T-helper 22 cell (primary cell): ENCODE data around the gene KRTAP5-8.
"Not testable (repeated sequence)": the region's sequence is repeated elsewhere in the genome, so short reads cannot be mapped to it uniquely, and the experiment has no call there.

Experiments used
- DNase-seq: peaks from one replicate; pipeline ENCODE4 v3.0.0-alpha.2; 2020; ENCODE audit warnings: low read depth

Gene KRTAP5-8

DNA sequence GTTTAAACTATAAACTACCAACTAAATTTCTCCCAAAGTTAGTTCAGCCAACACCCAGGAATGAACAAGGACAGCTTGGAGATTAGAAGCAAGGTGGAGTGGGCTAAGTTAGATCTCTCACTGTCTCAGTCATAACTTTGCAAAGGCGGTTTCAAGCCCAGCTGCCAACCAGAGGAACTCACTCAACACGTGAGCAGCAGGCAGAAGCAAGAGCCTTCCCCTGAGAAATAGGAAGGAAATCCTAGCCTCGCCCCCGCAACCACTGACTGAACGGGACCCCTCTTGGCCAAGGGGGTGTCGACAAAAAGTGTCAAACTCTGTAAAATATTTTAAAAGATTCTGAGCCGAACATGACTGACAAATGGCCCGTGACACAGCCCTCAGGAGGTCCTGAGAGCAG is 6.0 kb downstream of the KRTAP5-8 start:
- no peak for DNase-seq

DNA sequence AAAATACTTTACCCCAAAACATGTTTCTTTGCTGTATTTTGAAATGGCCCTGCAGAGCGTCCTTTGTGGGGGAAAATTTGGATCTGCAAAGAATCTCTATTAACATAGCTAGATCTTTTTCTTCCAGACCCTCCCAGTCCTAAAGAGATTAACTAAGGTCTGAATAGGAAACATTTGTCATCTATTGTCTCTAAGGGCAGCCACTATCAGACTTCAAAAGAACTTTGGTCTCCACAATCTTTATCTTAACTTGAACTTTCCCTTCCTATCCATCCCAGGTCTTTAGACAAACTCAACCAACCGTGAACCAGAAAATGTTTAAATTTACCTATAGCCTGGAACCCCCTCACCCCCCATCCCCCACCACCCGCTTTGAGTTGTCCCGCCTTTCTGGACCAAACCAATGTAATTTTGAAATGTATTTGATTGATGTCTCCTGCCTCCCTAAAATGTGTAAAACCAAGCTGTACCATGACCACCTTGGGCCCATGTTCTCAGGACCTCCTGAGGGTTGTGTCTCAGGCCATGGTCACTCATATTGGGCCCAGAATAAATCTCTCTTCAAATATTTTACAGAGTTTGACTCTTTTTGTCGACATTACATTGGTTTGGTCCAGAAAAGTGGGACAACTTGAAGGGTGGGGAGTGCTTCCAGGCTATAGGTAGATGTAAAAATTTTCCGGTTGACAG is 6.8 kb downstream of the KRTAP5-8 start:
- DNase-seq, result no peak

DNA sequence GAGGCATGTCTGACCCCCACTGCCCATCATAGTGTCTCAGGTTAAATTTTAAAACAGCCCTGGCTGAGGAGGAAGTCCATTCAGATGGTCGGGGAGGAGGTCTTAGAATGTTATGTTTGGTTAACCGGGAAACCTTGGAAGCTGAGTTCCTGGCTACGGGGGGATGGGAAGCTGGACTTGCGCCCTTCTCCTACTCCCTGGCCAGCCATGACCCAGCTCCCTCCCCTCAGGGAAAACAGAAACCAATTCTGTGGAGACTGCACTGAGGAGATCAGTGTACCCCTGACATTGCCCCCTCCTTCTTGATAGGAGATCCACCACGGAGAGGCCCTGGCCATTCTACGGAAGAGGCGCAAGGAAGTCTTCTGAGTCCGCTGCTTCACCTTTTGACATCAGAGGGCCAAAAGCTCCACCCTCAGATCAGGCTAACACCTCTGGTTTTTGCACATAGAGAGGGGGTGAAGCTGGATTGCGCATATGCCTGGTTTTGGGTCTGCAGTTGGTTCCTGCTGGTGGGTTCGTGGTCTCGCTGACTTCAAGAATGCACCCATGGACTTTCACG is 7.7 kb downstream of the KRTAP5-8 start:
- DNase-seq, result no peak

DNA sequence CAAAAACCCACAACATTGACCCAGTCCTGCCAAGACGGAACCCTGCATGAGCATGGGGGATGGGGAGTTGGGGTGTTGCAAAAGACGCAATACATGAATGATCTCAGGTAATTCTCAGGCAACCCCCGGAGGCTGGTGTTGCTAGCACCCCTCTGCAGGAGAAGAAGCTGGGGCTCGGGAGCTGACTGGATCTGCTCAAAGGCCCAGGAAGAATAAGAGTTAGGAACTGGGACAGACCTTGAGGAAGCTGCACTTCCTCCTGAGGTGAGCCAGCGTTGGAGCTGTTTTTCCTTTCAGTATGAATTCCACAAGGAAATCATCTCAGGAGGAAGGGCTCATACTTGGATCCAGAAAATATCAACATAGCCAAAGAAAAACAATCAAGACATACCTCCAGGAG is 10.3 kb downstream of the KRTAP5-8 start, which contains the start of gene KRTAP5-9:
TSS of gene KRTAP5-9 (plus strand) at position 301 of the 400 bp plus-strand sequence. CDS start 238 bp downstream, outside the sequence.
- DNase-seq, result no peak

DNA sequence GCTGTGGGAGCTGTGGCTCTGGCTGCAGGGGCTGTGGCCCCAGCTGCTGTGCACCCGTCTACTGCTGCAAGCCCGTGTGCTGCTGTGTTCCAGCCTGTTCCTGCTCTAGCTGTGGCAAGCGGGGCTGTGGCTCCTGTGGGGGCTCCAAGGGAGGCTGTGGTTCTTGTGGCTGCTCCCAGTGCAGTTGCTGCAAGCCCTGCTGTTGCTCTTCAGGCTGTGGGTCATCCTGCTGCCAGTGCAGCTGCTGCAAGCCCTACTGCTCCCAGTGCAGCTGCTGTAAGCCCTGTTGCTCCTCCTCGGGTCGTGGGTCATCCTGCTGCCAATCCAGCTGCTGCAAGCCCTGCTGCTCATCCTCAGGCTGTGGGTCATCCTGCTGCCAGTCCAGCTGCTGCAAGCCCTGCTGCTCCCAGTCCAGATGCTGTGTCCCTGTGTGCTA is 10.9 kb downstream of the KRTAP5-8 start:
- DNase-seq, result no peak

DNA sequence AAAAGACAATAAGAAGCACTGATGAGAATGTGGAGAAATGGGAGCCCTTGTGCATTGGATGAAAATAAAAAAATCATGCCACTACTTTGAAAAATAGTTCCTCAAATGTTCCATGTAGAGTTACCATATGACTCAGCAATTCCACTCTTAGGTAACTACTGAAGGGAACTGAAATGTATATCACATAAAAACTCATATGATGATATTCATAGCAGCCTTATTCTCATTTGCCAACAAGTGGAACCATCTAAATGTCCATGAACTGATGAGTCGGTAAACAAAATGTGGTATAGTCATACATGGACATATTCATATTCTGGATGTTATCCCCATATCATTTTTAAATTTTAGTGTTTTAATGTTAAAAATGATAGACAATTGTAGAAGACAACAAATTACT is 13.9 kb downstream of the KRTAP5-8 start:
- DNase-seq, result no peak

DNA sequence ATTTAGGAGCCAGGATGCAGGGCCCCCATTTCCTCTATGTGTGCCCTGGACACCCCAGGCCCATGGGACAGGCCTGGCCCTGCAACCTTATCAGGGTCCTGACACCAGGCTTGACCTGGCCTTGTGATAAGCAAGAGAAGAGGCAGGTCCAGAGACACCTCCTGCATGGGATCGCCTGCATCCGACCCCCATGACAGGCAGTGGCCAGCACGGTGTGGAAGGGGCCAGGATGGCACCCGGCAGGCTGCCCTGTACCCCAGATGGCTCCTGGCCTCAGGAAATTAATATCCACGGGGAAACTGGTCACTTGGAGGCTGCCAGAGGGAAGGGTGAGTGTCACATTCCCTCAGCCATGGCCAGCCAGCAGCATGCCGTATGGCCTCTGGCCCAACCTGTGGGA is 17.2 kb downstream of the KRTAP5-8 start:
- no peak for DNase-seq

DNA sequence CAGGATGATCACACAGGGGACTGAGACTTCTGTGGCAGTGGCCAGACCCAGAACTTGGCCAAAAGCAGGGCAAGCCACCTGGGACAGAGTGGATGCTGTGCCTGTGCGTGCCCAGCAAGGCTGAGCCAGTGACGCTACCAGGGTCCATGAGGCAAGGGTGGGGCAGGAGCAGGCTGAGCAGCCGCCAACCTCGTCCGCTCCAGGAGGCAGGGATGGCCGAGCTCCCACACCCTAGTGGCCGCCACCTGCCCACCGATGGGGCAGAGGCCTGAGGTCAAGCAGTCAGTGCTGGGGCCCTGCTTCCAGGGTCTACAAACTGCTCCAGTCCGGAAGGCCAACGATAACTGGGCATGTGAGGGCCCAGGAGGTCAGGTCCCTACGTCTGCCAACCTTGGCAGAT is 17.7 kb downstream of the KRTAP5-8 start:
- no peak for DNase-seq

DNA sequence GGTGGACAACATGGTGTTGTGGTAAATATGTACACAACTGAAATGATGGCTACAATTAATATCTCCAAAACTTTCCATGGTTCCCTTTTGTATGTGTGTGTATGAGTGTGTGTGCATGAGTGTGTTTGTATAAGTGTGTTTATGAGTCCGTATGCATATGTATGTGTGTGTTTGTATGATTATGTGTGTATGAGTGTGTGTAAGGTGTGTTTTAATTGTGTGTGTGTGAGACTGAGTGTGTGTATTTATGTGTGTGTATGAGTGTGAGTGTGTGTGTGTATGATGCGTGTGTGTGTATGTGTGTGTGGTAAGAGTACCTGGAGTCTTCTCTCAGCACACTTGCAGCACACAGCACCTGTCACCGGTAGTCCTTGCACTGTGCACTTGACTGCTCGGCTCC is 18.2 kb downstream of the KRTAP5-8 start:
- DNase-seq, result no peak

DNA sequence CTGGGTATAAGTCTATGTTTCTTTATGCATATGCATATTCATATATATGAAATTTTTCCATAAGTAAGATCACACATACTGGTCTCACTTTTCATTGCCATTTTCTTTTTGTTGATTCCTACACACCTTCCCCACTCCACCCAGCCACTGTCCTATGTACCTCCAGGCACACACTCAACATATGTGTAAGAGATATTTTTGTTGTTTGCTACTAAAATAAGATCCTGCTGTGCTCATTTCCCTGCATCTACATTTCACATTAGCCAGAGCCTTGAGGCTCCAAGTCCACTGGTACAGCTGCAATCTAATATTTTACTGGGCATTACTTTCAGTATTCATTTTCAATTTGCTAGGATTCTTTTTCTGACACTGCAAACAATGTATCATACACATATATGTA is 19.4 kb downstream of the KRTAP5-8 start:
- no peak for DNase-seq

DNA sequence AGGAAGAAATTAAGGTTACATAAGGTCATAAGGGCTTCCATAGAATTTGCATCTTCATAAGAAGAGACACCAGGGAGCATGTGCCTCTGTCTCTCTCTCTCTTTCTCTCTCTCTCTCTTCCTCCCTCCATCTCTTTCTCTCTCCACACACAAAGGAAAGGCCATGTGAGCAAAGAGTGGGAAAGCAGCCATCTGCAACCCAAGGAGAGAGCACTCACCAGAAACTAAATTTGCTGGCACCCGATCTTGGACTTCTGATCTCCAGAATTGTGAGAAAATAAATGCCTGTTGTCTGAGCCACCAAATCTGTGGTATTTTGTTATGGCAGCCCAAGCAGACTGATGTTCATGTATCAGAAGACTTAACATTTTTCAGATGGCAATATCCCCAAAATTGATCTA is 21.2 kb downstream of the KRTAP5-8 start:
- no peak for DNase-seq

DNA sequence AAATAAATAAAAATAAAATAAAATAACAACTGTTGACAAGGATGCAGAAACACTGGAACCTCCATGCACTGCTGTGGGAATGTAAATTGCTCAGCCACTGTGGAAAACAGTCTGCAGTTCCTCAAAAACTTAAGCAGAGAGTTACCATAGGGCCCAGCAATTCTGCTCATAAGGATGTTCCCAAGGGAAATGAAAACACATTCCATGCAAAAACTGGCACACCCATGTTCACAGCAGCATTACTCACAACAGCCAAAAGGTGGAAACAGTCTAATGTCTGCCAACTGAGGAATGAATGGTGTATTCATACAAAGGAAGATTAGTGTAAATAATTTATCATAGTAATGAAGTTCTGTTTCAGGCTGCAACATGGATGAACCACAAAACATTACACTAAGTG is 24.3 kb downstream of the KRTAP5-8 start:
- no peak for DNase-seq

DNA sequence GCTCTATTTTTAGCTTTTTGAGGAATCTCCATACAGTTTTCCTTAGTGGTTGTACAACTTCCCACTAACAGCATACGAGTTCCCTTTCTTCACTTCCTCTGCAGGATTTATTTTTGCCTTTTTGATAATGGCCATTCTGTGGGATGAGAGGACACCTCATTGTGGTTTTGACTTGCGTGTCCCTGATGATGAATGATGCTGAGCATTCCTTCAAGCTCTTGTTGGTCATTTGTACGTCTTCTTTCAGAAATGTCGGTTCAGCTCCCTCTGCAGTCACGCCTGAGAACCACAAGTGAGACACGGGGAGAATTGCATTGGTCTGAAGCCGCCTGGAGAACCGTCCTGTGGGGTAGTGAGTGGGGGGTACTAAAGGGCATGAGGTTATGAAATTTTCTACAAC is 25.6 kb downstream of the KRTAP5-8 start:
- no peak for DNase-seq

DNA sequence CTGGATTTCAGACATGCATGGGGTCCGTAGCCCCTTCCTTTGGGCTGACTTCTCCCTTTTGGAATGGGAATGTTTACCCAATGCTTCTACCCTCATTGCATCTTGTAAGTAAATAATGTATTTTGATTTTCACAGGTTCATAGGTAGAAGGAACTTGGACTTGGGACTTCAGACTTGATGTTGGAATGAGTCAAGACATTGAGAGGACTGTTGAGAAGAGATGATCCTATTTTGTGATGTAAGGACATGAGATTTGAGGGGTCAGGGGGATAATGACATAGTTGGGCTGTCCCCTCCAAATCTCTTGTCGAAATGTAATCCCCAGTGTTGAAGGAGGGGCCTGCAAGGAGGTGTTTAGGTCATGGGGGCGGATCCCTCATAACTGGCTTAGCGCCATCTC is 26.6 kb downstream of the KRTAP5-8 start:
- no peak for DNase-seq

DNA sequence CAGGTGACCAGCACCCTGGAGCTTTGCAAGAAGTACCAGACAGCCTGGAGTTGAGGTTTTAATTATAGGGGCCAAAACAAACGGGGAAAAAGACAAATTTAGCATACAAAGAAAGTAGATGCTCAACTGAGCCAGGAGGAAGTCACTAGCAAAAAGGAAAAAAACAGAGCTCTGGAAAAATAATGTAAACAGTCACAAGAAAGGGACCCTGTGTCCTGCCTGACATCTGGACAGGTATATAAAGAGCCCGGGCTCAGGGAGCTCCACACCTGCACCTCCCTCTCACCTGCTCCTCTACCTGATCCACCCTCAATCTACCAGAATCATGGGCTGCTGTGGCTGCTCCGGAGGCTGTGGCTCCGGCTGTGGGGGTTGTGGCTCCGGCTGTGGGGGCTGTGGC is 27.4 kb downstream of the KRTAP5-8 start, which contains the start of gene KRTAP5-10:
TSS of gene KRTAP5-10 (plus strand) at position 301 of the 400 bp plus-strand sequence. CDS start at position 326, 25 bp downstream.
- DNase-seq, result no peak

DNA sequence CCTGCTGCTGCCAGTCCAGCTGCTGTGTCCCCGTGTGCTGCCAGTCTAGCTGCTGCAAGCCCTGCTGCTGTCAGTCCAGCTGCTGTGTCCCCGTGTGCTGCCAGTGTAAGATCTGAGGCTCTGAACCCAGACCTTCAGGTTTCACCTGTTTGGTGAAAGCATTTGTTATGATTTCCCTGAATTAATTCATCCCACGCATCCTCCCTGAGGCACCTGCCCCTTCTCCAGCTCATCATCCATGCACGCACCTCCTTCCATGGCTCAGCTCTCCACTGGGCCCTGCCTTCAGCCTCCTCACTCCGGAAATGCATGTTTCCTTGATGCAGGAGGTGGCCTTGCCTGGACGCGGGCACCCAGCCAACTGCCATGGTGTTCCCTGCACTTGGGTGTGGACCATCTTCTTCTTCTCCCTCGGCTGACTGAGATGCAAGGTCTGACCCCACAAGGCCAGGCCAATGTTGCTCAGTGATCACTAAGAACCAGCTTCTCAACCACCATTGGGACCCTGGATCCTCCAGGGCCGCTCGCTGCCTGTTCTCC is 28.3 kb downstream of the KRTAP5-8 start:
- no peak for DNase-seq

DNA sequence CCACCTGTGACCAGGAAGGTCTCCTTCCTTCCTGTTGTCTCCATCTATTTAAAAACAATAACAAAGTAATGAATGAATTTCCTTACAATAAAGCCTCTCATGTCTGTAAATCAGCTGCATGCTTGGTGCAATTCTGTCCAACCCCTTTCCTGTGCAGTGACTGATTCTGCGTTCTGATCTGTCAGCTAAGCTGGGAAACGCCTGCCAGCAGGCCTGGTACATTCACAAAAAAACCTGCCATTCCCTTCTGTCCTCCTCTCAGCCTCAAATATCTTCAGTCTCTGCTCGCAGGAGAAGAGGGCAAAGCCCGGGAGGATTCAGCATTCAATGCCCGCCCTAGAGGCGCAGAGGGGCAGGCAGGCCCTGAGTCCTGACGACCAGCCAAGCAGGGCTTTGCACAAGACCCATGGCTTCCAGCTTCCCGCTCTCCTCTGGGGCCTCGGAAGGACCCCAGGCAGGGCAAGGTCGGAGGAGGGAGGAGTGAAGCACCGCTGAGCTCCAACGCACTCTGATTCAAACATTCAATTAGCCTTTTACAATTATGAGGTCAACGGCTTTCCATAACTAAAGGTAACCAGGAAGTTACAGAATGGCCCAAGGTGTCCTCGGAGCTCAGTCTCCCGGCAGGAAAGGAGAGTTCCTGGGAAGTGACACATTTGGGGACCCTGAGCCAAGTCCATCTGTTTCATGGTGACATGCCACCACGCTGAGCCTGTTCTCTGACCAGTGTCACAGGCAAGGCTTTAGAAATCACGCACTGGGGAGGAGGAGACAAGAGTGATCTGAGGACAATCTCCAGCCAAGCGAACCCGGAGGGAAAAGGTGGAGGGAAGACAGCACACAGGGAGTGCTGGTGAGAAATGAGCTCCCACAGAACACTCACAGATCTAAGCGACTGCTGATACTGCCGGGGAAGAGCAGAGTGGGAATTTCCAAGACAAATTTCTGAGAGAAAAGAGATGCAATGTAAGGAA is 29.1 kb downstream of the KRTAP5-8 start:
- DNase-seq, result not testable (repeated sequence)

DNA sequence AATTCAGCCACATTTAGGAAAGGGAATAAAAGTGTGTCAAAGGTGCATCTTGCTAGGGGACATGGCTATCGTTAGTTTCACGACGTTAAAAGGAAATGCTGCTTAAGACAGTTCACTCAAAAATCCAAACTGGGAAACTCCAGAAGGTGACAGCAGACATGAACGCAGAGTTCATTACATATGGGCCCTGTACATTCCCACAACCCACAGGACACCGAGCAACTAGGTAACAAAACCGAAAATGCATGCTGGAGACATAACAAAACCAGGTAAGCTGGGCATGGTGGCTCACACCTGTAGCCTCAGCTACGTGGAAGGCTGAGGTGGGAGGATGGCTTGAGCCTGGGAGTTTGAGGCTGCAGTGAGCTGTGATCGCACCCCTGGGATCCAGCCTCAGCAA is 29.8 kb downstream of the KRTAP5-8 start:
- not testable (repeated sequence) for DNase-seq

DNA sequence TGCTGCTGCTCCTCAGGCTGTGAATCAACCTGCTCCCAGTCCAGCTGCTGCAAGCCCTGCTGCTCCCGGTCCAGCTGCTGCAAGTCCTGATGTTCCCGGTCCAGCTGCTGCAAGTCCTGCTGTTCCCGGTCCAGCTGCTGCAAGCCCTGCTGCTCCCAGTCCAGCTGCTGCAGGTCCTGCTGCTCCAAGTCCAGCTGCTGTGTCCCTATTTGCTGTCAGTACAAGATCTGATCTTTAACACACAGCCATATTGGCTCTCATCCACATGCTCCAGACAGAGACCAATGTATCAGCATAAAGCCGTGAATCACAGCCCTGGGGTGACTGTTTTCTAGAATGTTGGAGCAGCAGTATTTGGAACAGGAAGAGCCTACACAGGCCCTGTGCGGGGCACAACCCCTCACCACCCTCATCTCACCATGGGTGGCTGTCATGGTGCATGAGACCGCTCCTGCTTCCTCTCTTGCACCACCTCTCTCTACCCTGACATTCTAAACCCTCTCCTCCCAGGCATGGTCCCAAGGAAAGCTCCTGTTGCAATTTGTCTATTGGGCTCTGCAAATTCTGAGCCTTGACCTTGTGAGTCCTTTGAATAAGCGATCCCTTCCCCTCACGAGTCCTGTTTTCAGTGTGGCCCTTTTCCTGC is 31.0 kb downstream of the KRTAP5-8 start:
- DNase-seq, result no peak

DNA sequence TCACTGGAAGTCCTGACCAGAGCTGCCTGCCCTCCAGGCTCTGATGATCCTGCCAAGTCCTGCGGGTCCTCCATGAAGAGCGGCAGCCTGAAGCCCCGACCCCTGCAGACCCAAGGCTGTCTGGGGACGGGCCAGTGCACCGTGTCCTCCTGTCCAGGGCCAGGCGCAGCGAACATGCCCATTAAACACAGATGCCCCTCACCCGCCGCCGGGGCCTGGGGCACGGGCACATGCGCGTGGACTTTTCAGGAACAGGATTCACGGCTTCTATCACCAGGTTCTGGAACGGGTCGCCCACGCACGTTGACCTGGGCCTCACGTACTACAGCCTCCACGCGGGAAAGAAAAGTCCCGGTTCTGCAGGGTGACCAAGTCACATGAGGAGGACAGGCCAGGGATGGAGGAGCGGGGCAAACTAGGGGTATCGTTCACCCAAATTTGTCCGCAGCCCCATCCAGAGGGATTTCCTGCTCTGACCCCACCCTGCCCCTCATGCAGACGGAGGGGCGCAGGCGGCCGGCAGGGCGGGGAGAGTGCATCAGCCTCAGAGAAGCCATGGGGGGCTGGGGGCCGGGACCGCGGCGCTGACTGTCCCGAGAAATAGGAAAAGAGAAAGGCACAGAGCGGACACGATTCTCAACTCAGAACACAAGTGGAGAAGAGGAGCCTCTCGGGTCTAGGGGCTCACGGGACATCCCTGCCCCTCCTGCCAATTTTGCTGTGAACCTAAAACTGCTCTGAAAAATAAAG is 33.5 kb downstream of the KRTAP5-8 start:
- not testable (repeated sequence) for DNase-seq

DNA sequence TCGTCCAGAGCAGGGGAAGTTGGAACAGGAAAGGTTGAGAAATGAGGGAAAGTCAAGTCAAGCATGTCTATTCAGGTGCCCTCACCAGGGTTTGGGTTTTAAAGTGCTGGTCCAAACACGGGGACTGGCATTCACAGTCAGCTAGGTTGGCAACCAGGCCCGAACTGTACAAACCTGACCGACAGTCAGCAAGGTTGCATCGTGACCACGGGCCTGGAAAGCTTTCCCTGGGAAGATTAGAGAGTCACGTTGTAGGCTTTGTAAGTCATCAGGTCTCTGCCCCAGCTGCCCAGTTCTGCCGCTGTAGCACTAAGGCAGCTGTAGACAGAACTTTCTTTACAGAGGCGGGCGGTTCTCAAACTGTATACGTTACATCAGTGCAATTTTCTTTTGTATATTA is 35.0 kb downstream of the KRTAP5-8 start:
- no peak for DNase-seq
